H1 (cell line): ENCODE results near the gene LYPD6. TPM values are rescaled to one million over a fixed set of nuclear protein-coding genes. Genes with fewer than 3 reads are reported as not detected.

Experiments
- CTCF ChIA-PET: fragments of 300-600 bp; sonication (Branson Sonifier 250); formaldehyde crosslinking; loops from one replicate; lab custom pipeline; 2021; ENCODE audit not compliant: partially characterized antibody; lab: Charles Lee
- POLR2A ChIA-PET: fragments of 300-600 bp; sonication (Branson Sonifier 250); formaldehyde crosslinking; loops from one replicate; lab custom pipeline; 2021; ENCODE audit warnings: inconsistent platforms; ENCODE audit not compliant: partially characterized antibody; lab: Charles Lee
- DNase-seq, 2 experiments: peaks; one replicate each; pipeline versions ENCODE4 v3.0.0 to v3.0.0-alpha.2; 2010 to 2022; ENCODE audit warnings: low spot score in 2 of 2, low read depth in 1 of 2, mixed read lengths in 1 of 2
- FAIRE-seq: peaks from 2 replicates; lab custom pipeline; 2011; peaks lifted over from hg19 to GRCh38; lab: Jason Lieb, UNC
- H2AFZ ChIP-seq: 2 replicates; pipeline ENCODE4 v1.8.1; 2012; ENCODE audit warnings: low read length, inconsistent platforms
- H2AK5ac ChIP-seq: 2 replicates; pipeline ENCODE4 v1.6.1; 2013; ENCODE audit warnings: low read depth, low read length
- H2BK120ac ChIP-seq: replicated peaks from 2 replicates; pipeline ENCODE3; 2013; ENCODE audit warnings: low read depth, low read length, inconsistent platforms
- H2BK12ac ChIP-seq: 2 replicates; pipeline ENCODE4 v1.6.1; 2013; ENCODE audit warnings: low read depth, low read length
- H2BK15ac ChIP-seq: 2 replicates; pipeline ENCODE4 v1.6.1; 2013; ENCODE audit warnings: low read length
- H2BK20ac ChIP-seq: 2 replicates; pipeline ENCODE4 v1.6.1; 2013; ENCODE audit warnings: low read length
- H2BK5ac ChIP-seq: 2 replicates; pipeline ENCODE4 v1.6.1; 2013; ENCODE audit warnings: low read depth, low read length
- H3K14ac ChIP-seq: 2 replicates; pipeline ENCODE4 v1.6.1; 2013; ENCODE audit warnings: inconsistent platforms; ENCODE audit not compliant: insufficient read length
- H3K18ac ChIP-seq: 2 replicates; pipeline ENCODE4 v1.6.1; 2013; ENCODE audit warnings: low read length; ENCODE audit errors: extremely low read depth
- H3K23ac ChIP-seq: 2 replicates; pipeline ENCODE4 v1.6.1; 2013; ENCODE audit warnings: inconsistent platforms; ENCODE audit not compliant: insufficient read length
- H3K23me2 ChIP-seq: 2 replicates; pipeline ENCODE4 v1.6.1; 2013; ENCODE audit warnings: low read depth, low read length
- H3K27ac ChIP-seq: 2 replicates; pipeline ENCODE4 v1.6.1; 2011; ENCODE audit warnings: low read depth, low read length, inconsistent platforms
- H3K27me3 ChIP-seq, 4 experiments: replicated peaks in 1 of 4; 1 replicate in 1 of 4; 2 replicates in 3 of 4; pipeline versions ENCODE4 v1.6.1 to v1.8.1; 2011 to 2013; ENCODE audit warnings: low read length in 3 of 4, mild to moderate bottlenecking in 3 of 4, inconsistent platforms in 2 of 4, mixed read lengths in 2 of 4, moderate library complexity in 1 of 4; ENCODE audit not compliant: control insufficient read depth in 3 of 4, insufficient read depth in 3 of 4; ENCODE audit errors: extremely low read depth in 1 of 4
- H3K36me3 ChIP-seq, 4 experiments: 2 replicates each; pipeline versions ENCODE4 v1.6.1 to v1.8.1; 2011 to 2013; ENCODE audit warnings: mild to moderate bottlenecking in 4 of 4, low read length in 3 of 4, moderate library complexity in 2 of 4, control low read depth in 1 of 4, inconsistent platforms in 1 of 4; ENCODE audit not compliant: insufficient read depth in 4 of 4, control insufficient read depth in 2 of 4
- H3K4ac ChIP-seq: replicated peaks from 2 replicates; pipeline ENCODE3; 2013; ENCODE audit warnings: low read length, low read depth, mixed read lengths, inconsistent platforms; ENCODE audit not compliant: insufficient read length
- H3K4me1 ChIP-seq, 4 experiments: replicated peaks in 1 of 4; 1 replicate in 1 of 4; 2 replicates in 3 of 4; pipeline versions ENCODE4 v1.6.1 to v1.8.1; 2011 to 2013; ENCODE audit warnings: low read length in 3 of 4, inconsistent platforms in 2 of 4, mixed read lengths in 1 of 4; ENCODE audit not compliant: insufficient read depth in 4 of 4, control insufficient read depth in 3 of 4
- H3K4me2 ChIP-seq, 2 experiments: 2 replicates each; pipeline versions ENCODE4 v1.6.1 to v1.8.1; 2011 to 2013; ENCODE audit warnings: low read depth in 2 of 2, low read length in 2 of 2, control low read depth in 1 of 2, inconsistent platforms in 1 of 2, mild to moderate bottlenecking in 1 of 2; ENCODE audit not compliant: insufficient read depth in 1 of 2
- H3K4me3 ChIP-seq, 4 experiments: fragments of 200-600, 300-600 bp in 1 of 4; sonication (generic), shearing (Covaris generic), sonication (Bioruptor Twin) in 1 of 4; 2 replicates each; pipeline versions ENCODE4 v1.5.1 to v1.8.1; 2011 to 2016; ENCODE audit warnings: low read length in 4 of 4, low read depth in 3 of 4, control low read depth in 2 of 4, inconsistent platforms in 2 of 4, mild to moderate bottlenecking in 2 of 4, mixed read lengths in 1 of 4, moderate library complexity in 1 of 4; ENCODE audit not compliant: insufficient read depth in 2 of 4; ENCODE audit errors: extremely low read depth in 1 of 4
- H3K56ac ChIP-seq: replicated peaks from 2 replicates; pipeline ENCODE3; 2013; ENCODE audit warnings: low read depth, mild to moderate bottlenecking, mixed read lengths, low read length, inconsistent platforms; ENCODE audit not compliant: insufficient read length
- H3K79me1 ChIP-seq: 2 replicates; pipeline ENCODE4 v1.6.1; 2013; ENCODE audit warnings: low read depth, low read length, control low read depth
- H3K79me2 ChIP-seq, 2 experiments: 2 replicates each; pipeline versions ENCODE4 v1.6.1 to v1.8.1; 2012 to 2013; ENCODE audit warnings: low read length in 2 of 2, mild to moderate bottlenecking in 2 of 2, inconsistent platforms in 1 of 2; ENCODE audit not compliant: insufficient read depth in 2 of 2, control insufficient read depth in 1 of 2
- H3K9ac ChIP-seq, 4 experiments: replicated peaks in 1 of 4; 1 replicate in 1 of 4; 2 replicates in 3 of 4; pipeline versions ENCODE4 v1.6.1 to v1.8.1; 2011 to 2013; ENCODE audit warnings: low read depth in 3 of 4, low read length in 3 of 4, control low read depth in 2 of 4, mild to moderate bottlenecking in 2 of 4, moderate library complexity in 2 of 4, inconsistent platforms in 1 of 4; ENCODE audit errors: extremely low read depth in 1 of 4
- H3K9me3 ChIP-seq, 2 experiments: 2 replicates each; pipeline versions ENCODE4 v1.6.1 to v1.8.1; 2012 to 2013; ENCODE audit warnings: mild to moderate bottlenecking in 2 of 2, moderate library complexity in 2 of 2, control low read depth in 1 of 2, inconsistent platforms in 1 of 2, low read depth in 1 of 2, low read length in 1 of 2, mixed read lengths in 1 of 2; ENCODE audit not compliant: insufficient read depth in 2 of 2
- H4K20me1 ChIP-seq, 2 experiments: replicated peaks in 1 of 2; 2 replicates each; pipeline versions ENCODE3 to v1.8.1; 2011 to 2013; ENCODE audit warnings: inconsistent platforms in 2 of 2, low read length in 2 of 2, mild to moderate bottlenecking in 1 of 2; ENCODE audit not compliant: insufficient read depth in 2 of 2, control insufficient read depth in 1 of 2
- H4K5ac ChIP-seq: 2 replicates; pipeline ENCODE4 v1.6.1; 2013; ENCODE audit warnings: low read length, low read depth, mixed read lengths, inconsistent platforms; ENCODE audit not compliant: insufficient read length
- H4K8ac ChIP-seq: 2 replicates; pipeline ENCODE4 v1.8.0; 2013; ENCODE audit warnings: mild to moderate bottlenecking, moderate library complexity, low read length, inconsistent platforms; ENCODE audit not compliant: insufficient read depth; ENCODE audit errors: extremely low read depth
- H4K91ac ChIP-seq: replicated peaks from 2 replicates; pipeline ENCODE3; 2013; ENCODE audit warnings: low read length, mixed read lengths, inconsistent platforms; ENCODE audit not compliant: insufficient read length
- CBX8 ChIP-seq: fragments of 300-800, 300-1000 bp; sonication (generic); IDR thresholded peaks from 2 replicates; pipeline ENCODE4 v1.7.1; 2016; ENCODE audit warnings: low read depth, low read length, borderline replicate concordance
- KDM4A ChIP-seq: IDR thresholded peaks from one replicate; pipeline ENCODE4 v1.7.1; 2012; ENCODE audit warnings: low read depth, mild to moderate bottlenecking, moderate library complexity, low read length, inconsistent platforms; ENCODE audit not compliant: severe bottlenecking
- MAFK ChIP-seq: IDR thresholded peaks from 2 replicates; pipeline ENCODE4 v1.6.1; 2012; ENCODE audit warnings: low read depth, mild to moderate bottlenecking, improper control_type of control experiment, low read length
- NANOG ChIP-seq: IDR thresholded peaks from 2 replicates; pipeline ENCODE4 v1.6.1; 2011; ENCODE audit warnings: low read length, low read depth, mild to moderate bottlenecking, inconsistent platforms; ENCODE audit not compliant: insufficient read depth, poor library complexity, severe bottlenecking
- WGBS, 2 experiments: shearing (Covaris generic) in 1 of 2; methylation state at CpG; one replicate each; pipeline versions ENCODE4 v1.1.6 to v1.1.7; 2013 to 2015; ENCODE audit warnings: low lambda C conversion rate in 2 of 2, mixed read lengths in 2 of 2, inconsistent platforms in 1 of 2, low coverage in 1 of 2, missing lambda C conversion rate in 1 of 2; ENCODE audit not compliant: insufficient replicate concordance in 2 of 2, insufficient coverage in 1 of 2, insufficient read length in 1 of 2; ENCODE audit errors: extremely low coverage in 1 of 2, missing lambda C conversion rate in 1 of 2; 5-methylcytosine and 5-hydroxymethylcytosine counted together
- polyA plus RNA-seq, 7 experiments: library from polyadenylated mRNA; depleted of rRNA in 3 of 7; stranded (reverse) in 5 of 7; unstranded in 2 of 7; fragments of >200 nt in 5 of 7; fragments of 200-250 nt in 2 of 7; gene quantifications; 1 replicate in 5 of 7; 2 replicates in 1 of 7; 4 replicates in 1 of 7; pipeline versions ENCODE4 v1.2.1 to v1.2.3, GENCODE V29; 2011 to 2013; ENCODE audit warnings: missing spikeins in 2 of 7, mixed read lengths in 2 of 7
- total RNA-seq: library from RNA; stranded (reverse); fragmentation: NEBNext Ultra II Directional; extraction: Animal tissue kit (Norgen Biotek cat#: 25700); gene quantifications from 2 replicates; pipeline ENCODE4 v1.2.1, GENCODE V29; 2021
- TF ChIP-seq, protein P1 (sequence below): IDR thresholded peaks from 2 replicates; pipeline ENCODE4 v1.6.1; 2011; ENCODE audit warnings: low read length, improper control_type of control experiment
- TF ChIP-seq, protein P2 (sequence below): IDR thresholded peaks from 2 replicates; pipeline ENCODE4 v1.6.1; 2011; ENCODE audit warnings: low read depth, mild to moderate bottlenecking, low read length; ENCODE audit not compliant: insufficient read depth

The LYPD6 gene
- total and polyA plus RNA-seq, 2 of the 8 experiments (the other 6 are each of a cell fraction or from before 2014, with no cell fraction given) = 5.6 to 8.9 TPM

GRCh38 chr2:149315461-149315860, 14.9 kb upstream of the LYPD6 start:
- Histone ChIP-seq H2BK120ac (no peak overlapping the region), H4K91ac (no peak overlapping the region), H2BK15ac (no peak overlapping the region), H2AK5ac (no peak overlapping the region), H4K5ac (no peak overlapping the region), H3K4me3 (no peak overlapping the region), H3K23me2 (no peaks in the 10 kb centered on the region), H3K27me3 (no peaks in the 10 kb centered on the region), H3K9ac (no peak overlapping the region), H4K20me1 (no peaks in the 10 kb centered on the region), H3K4me2 (0 out of 4 replicates have a peak overlapping the region, but pooled peaks of 1 of the 2 experiments have one; percentile 26), H4K8ac (no peak overlapping the region), H3K27ac (no peak overlapping the region), H2BK5ac (no peak overlapping the region), H3K79me1 (no peaks in the 10 kb centered on the region), H3K14ac (no peak overlapping the region), H3K79me2 (no peaks in the 10 kb centered on the region), H3K56ac (no peak overlapping the region), H2AFZ (no peak overlapping the region), H3K4me1 (peaks cover 0 to 11% (median 7%) of the 10 kb centered on the region in 4 experiments; a peak in 5 of 7 replicates), H3K36me3 (no peaks in the 10 kb centered on the region), H3K9me3 (no peaks in the 10 kb centered on the region; a peak in 1 of 4 replicates), H2BK20ac (no peak overlapping the region), H3K23ac (no peak overlapping the region), H3K18ac (no peak overlapping the region), H3K4ac (no peak overlapping the region), H2BK12ac (no peak overlapping the region)
- FAIRE-seq = no peak
- CTCF ChIA-PET = interaction anchor here (0.9 kb wide), 1 partner anchor 299 kb away, joined by 5 read pairs; no protein-coding TSS in a partner anchor
- POLR2A ChIA-PET = no interaction called here
- TF ChIP-seq, protein P1, sequence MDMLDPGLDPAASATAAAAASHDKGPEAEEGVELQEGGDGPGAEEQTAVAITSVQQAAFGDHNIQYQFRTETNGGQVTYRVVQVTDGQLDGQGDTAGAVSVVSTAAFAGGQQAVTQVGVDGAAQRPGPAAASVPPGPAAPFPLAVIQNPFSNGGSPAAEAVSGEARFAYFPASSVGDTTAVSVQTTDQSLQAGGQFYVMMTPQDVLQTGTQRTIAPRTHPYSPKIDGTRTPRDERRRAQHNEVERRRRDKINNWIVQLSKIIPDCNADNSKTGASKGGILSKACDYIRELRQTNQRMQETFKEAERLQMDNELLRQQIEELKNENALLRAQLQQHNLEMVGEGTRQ = no peak
- no peak for TF ChIP-seq KDM4A
- TF ChIP-seq MAFK = no peak
- TF ChIP-seq, protein P2, sequence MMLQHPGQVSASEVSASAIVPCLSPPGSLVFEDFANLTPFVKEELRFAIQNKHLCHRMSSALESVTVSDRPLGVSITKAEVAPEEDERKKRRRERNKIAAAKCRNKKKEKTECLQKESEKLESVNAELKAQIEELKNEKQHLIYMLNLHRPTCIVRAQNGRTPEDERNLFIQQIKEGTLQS = no peak
- TF ChIP-seq NANOG = no peak
- TF ChIP-seq CBX8 = no peak
- DNase-seq = no peak
- 66% methylated on average over 3 of the region's 3 CpGs; no CpG with 5 or more reads in 1 of the 2 experiments for WGBS, 2 experiments
